ENCODE results near the gene COL5A3. TPM values are rescaled to one million over a fixed set of nuclear protein-coding genes. Genes with fewer than 3 reads are reported as not detected.

COL5A3 gene
- total RNA-seq, 6 donors from 2014 or later, result 1.3 to 31.4 (median 11.2) TPM

DNA sequence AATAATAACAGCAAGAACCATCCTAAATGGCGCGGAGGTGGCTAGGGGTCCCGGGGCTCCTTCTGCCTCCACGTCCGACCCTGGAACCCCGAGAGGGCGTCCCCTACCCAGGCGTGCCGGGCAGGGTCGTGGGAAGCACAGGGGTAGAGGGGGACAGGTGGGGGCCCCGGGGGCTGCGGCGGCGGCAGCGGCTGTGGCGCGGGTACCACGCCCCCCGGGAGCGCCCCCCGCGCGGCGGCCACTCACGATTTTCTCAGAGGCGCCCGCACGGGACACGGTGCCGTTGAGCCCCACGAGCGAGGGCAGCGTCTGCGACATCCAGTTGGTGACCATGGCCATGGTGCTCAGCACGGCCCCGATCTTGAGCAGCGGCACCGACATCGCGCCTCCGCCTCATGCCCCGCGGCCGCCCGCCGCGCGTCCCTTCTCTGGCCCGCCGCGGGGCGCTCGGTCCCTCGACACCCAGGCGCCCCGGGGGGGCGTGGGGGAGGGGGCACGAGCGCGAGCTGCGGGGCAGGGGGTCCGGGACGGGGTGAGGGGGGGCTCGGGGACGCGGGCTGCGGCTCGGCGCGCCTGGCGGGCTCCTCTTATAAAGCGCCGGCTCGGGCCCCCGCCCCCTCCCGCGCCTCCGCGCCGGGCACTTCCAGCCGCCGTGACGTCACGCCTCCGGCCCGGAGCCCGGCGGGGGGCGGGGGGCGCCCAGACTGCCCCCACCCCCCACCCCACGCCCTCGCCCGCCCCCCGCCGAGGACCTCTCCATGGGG lies 96.9 kb downstream of the COL5A3 start:
- H3K27me3 ChIP-seq, result peaks cover 0 to 28% (median 14%) of the 10 kb centered on the region in 4 donors
- DNase-seq (peak; percentile 23 to 89), ATAC-seq (ENCODE audit: low FRiP score in 2 of 2) (peak in 1 of 2 donors; percentile 37)
- H3K9me3 ChIP-seq, result no peaks in the 10 kb centered on the region
- H3K36me3 ChIP-seq, result no peaks in the 10 kb centered on the region
- peak overlapping the region in 1 of 4 donors; percentile 44 for H3K27ac ChIP-seq
- H3K4me1 ChIP-seq, result peaks cover 13 to 22% (median 21%) of the 10 kb centered on the region in 4 donors
- TF ChIP-seq, protein P1, sequence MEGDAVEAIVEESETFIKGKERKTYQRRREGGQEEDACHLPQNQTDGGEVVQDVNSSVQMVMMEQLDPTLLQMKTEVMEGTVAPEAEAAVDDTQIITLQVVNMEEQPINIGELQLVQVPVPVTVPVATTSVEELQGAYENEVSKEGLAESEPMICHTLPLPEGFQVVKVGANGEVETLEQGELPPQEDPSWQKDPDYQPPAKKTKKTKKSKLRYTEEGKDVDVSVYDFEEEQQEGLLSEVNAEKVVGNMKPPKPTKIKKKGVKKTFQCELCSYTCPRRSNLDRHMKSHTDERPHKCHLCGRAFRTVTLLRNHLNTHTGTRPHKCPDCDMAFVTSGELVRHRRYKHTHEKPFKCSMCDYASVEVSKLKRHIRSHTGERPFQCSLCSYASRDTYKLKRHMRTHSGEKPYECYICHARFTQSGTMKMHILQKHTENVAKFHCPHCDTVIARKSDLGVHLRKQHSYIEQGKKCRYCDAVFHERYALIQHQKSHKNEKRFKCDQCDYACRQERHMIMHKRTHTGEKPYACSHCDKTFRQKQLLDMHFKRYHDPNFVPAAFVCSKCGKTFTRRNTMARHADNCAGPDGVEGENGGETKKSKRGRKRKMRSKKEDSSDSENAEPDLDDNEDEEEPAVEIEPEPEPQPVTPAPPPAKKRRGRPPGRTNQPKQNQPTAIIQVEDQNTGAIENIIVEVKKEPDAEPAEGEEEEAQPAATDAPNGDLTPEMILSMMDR (IDR thresholded peaks at IDR 0.05), result no peak
- no peak for TF ChIP-seq EP300 (IDR thresholded peaks at IDR 0.05)
- no peak for TF ChIP-seq POLR2A (IDR thresholded peaks at IDR 0.05)
- TF ChIP-seq POLR2AphosphoS5 (IDR thresholded peaks at IDR 0.05), result no peak
- H3K4me3 ChIP-seq, result peak overlapping the region; percentile 32 to 56 (median 52)
- 11% methylated on average over 11 of the region's 95 CpGs; no CpG with 5 or more reads in 1 of the 2 donors for WGBS, 2 donors

DNA sequence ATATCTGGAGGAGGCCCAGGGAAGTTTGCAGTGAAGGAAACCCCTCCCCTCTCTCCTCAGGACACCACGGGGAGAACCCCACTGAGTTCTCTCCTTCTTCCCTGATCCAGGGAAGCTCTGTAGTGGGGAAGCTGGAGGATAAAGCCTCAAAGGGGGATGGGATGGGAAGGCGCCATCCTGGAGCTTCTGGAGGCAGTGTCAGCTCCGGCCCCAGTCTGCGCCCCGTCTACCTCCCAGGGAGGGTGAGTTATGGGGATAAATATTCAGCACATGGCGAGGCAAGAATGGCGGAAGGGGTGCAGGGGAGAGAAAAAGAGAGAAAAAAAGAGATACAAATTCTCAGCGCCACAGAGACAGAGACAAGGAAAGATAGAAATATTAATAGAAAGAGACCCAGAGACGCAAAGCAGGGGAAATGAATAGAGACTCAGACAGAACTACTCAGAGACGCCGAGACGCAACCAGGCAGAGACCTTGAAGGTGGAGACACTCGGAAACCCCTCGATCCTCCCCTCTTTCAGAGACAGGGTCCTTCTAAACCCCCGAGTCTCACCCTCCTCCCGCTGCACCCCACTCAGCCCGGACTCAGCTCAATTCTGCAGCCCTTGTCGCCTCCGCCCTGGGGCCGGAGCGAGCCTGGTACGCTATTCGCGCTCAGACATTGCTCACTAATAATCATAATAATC lies 97.6 kb downstream of the COL5A3 start:
- H3K4me3 ChIP-seq, result peak overlapping the region in 2 of 4 donors; percentile 50 to 53
- 42 to 46% methylated on average over 24 of the region's 24 CpGs for WGBS, 2 donors

DNA sequence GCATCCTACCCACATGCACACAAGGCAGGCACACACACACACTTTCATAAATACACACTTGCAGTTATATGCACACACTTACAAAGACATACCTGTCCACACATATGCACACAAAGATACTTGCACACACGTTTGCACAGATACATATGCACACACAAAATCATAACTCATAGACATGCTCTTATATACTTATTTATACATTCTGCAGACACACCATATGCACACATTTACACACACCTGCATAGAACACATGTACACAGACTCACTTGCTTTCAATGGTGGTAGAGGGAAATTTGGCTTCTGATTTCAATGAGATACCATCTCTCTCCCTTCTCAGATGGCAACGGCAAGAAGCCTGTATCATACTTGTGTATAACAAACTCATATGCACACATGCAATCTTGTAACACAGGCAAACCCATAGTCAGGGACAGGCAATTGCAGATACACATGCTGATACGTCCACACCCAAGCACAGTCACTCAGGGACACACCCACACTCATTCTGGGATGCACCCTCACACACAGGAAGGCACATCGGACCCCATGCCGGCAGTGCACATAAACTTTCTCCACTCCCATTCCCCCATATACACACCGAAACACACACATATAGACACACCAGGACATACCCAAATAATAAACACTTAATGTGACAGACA lies 98.6 kb downstream of the COL5A3 start:
- H3K4me3 ChIP-seq, result no peak overlapping the region
- no peak for DNase-seq
- ATAC-seq (ENCODE audit: low FRiP score in 2 of 2), result no peak
- TF ChIP-seq EP300 (IDR thresholded peaks at IDR 0.05), result no peak
- TF ChIP-seq, protein P1 (IDR thresholded peaks at IDR 0.05), result no peak
- H3K27me3 ChIP-seq, result peaks cover 0 to 28% (median 14%) of the 10 kb centered on the region in 4 donors
- H3K27ac ChIP-seq, result no peak overlapping the region
- WGBS, 2 donors, result 59 to 77% methylated on average over 6 of the region's 6 CpGs
- H3K36me3 ChIP-seq, result no peaks in the 10 kb centered on the region
- peaks cover 13 to 22% (median 21%) of the 10 kb centered on the region in 4 donors for H3K4me1 ChIP-seq
- no peaks in the 10 kb centered on the region for H3K9me3 ChIP-seq

More for the DNA sequence above, 97.6 kb downstream of the COL5A3 start:
- no peak for ATAC-seq (ENCODE audit: low FRiP score in 2 of 2)
- Histone ChIP-seq H3K9me3 (no peaks in the 10 kb centered on the region), H3K27me3 (peaks cover 0 to 28% (median 14%) of the 10 kb centered on the region in 4 donors), H3K36me3 (no peaks in the 10 kb centered on the region), H3K4me1 (peaks cover 13 to 22% (median 21%) of the 10 kb centered on the region in 4 donors), H3K27ac (no peak overlapping the region)
- TF ChIP-seq POLR2AphosphoS5 (IDR thresholded peaks at IDR 0.05), result no peak
- TF ChIP-seq EP300 (IDR thresholded peaks at IDR 0.05), result no peak
- TF ChIP-seq POLR2A (IDR thresholded peaks at IDR 0.05), result no peak
- TF ChIP-seq, protein P1 (IDR thresholded peaks at IDR 0.05), result no peak
- DNase-seq, result no peak

DNA sequence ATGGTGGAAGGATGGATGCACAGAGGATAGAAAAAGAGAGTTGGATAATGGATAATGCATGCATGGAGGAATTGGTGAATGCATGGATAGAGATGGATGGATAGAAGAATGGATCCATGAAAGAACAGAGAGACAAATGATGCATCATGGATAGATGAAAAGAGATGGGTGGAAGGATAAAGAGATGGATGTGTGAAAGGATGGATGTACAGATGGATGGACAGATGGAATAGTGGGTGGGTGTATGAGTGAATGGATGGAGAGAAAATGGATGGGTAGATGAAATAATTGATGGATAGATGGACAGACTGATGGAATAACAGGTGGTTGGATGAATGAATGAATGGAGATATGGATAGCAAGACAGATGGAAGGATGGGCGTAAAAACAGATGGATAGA lies 99.7 kb downstream of the COL5A3 start:
- Histone ChIP-seq H3K27ac (no peak overlapping the region), H3K4me3 (no peak overlapping the region), H3K36me3 (no peaks in the 10 kb centered on the region), H3K9me3 (no peaks in the 10 kb centered on the region), H3K4me1 (peaks cover 13 to 22% (median 21%) of the 10 kb centered on the region in 4 donors), H3K27me3 (peaks cover 0 to 28% (median 14%) of the 10 kb centered on the region in 4 donors)
- DNase-seq, result no peak
- 84 to 88% methylated on average over 1 of the region's 1 CpG for WGBS, 2 donors
- TF ChIP-seq POLR2AphosphoS5 (IDR thresholded peaks at IDR 0.05) (no peak), EP300 (IDR thresholded peaks at IDR 0.05) (no peak), POLR2A (IDR thresholded peaks at IDR 0.05) (no peak)
- TF ChIP-seq, protein P1 (IDR thresholded peaks at IDR 0.05), result no peak
- ATAC-seq (ENCODE audit: low FRiP score in 2 of 2), result no peak

Small RNA genes lying within 50 kb of the gene (small RNA-seq; reads per million reads assigned to genes)
- 0 reads per million in 4 donors for gene MIR5589

Other genes starting within 250 kb of the COL5A3 start
- gene ZNF846, start 241.8 kb downstream of the COL5A3 start, total RNA-seq, result 10 to 100 TPM in 5 of 6 donors, 1 to 10 TPM in 1; 5.6 to 36.7 (median 15.0) TPM
- 10 to 100 TPM; 14.8 to 48.2 (median 32.3) TPM for gene FBXL12, start 191.4 kb downstream of the COL5A3 start, total RNA-seq
- 100 to 1,000 TPM in 5 of 6 donors, 10 to 100 TPM in 1; 61.8 to 405 (median 255) TPM for gene UBL5, start 182.6 kb downstream of the COL5A3 start, total RNA-seq
- 10 to 100 TPM; 38.8 to 87.5 (median 70.7) TPM for gene PIN1, start 175.2 kb downstream of the COL5A3 start, total RNA-seq
- 10 to 100 TPM in 1 of 6 donors, 1 to 10 TPM in 3, under 1 TPM in 1, not detected in 1; 0.98 to 11.3 (median 4.7) TPM for gene OLFM2, start 74.0 kb downstream of the COL5A3 start, total RNA-seq
- not detected for gene RDH8, start 3.0 kb upstream of the COL5A3 start, total RNA-seq
- 10 to 100 TPM; 28.9 to 95.3 (median 39.0) TPM for gene SHFL, start 75.8 kb upstream of the COL5A3 start, total RNA-seq
- gene ANGPTL6, start 92.2 kb upstream of the COL5A3 start, total RNA-seq, result 1 to 10 TPM in 2 of 6 donors, under 1 TPM in 2, not detected in 2; 0.17 to 2.0 (median 1.4) TPM
- gene PPAN, start 95.9 kb upstream of the COL5A3 start, total RNA-seq, result 10 to 100 TPM; 18.3 to 46.8 (median 37.8) TPM
- 10 to 100 TPM in 5 of 6 donors, 1 to 10 TPM in 1; 5.4 to 36.7 (median 15.3) TPM for gene P2RY11, start 101.2 kb upstream of the COL5A3 start, total RNA-seq
- 100 to 1,000 TPM; 133 to 246 (median 213) TPM for gene EIF3G, start 109.4 kb upstream of the COL5A3 start, total RNA-seq
- 100 to 1,000 TPM in 1 of 6 donors, 10 to 100 TPM in 5; 54.0 to 166 (median 63.9) TPM for gene DNMT1, start 184.4 kb upstream of the COL5A3 start, total RNA-seq
- 10 to 100 TPM in 4 of 6 donors, 1 to 10 TPM in 2; 9.1 to 30.0 (median 16.0) TPM for gene S1PR2, start 220.8 kb upstream of the COL5A3 start, total RNA-seq
- gene MRPL4, start 241.7 kb upstream of the COL5A3 start, total RNA-seq, result 10 to 100 TPM; 23.0 to 70.8 (median 45.0) TPM

Data from upper lobe of left lung (tissue), 6 donors.